Endothelial cell of umbilical vein (primary cell): ENCODE results near the gene LRRC10B. TPM values are rescaled to one million over a fixed set of nuclear protein-coding genes. Genes with fewer than 3 reads are reported as not detected.

Source experiments
- BruUV-seq: library from RNA; stranded (reverse); fragments of 400-500 nt; replicated peaks from 2 replicates; lab custom pipeline; 2021; lab: Mats Ljungman, UMichigan
- CTCF ChIA-PET: fragments of 300-600, 350-600 bp; sonication (Branson Sonifier 250); formaldehyde crosslinking; loops from one replicate; lab custom pipeline; 2021; ENCODE audit warnings: antibody characterized with exemption, inconsistent platforms; lab: Charles Lee
- POLR2A ChIA-PET: fragments of 300-600, 350-600 bp; sonication (Branson Sonifier 250); formaldehyde crosslinking; loops from one replicate; lab custom pipeline; 2021; ENCODE audit warnings: antibody characterized with exemption, inconsistent platforms; lab: Charles Lee
- DNase-seq: peaks from one replicate; pipeline ENCODE4 v3.0.0-alpha.2; 2011; ENCODE audit warnings: low read depth, low spot score
- FAIRE-seq: peaks from 2 replicates; lab custom pipeline; 2011; peaks lifted over from hg19 to GRCh38; lab: Jason Lieb, UNC
- H2AFZ ChIP-seq: 2 replicates; pipeline ENCODE4 v1.6.0; 2012; ENCODE audit warnings: low read depth, low read length, control low read depth, inconsistent platforms
- H3K27ac ChIP-seq: 2 replicates; pipeline ENCODE4 v1.5.1; 2011; ENCODE audit warnings: low read depth, mild to moderate bottlenecking, control low read depth, low read length, moderate library complexity; ENCODE audit not compliant: insufficient read depth
- H3K27me3 ChIP-seq, 2 experiments: 2 replicates each; pipeline versions ENCODE4 v1.6.0 to v1.6.1; 2011; ENCODE audit warnings: low read length in 2 of 2, mixed read lengths in 1 of 2; ENCODE audit not compliant: control insufficient read depth in 2 of 2, insufficient read depth in 2 of 2
- H3K36me3 ChIP-seq, 2 experiments: 2 replicates in 1 of 2; 3 replicates in 1 of 2; pipeline ENCODE4 v1.5.1; 2011; ENCODE audit warnings: low read length in 2 of 2, mild to moderate bottlenecking in 1 of 2, moderate library complexity in 1 of 2; ENCODE audit not compliant: control insufficient read depth in 2 of 2, insufficient read depth in 2 of 2; ENCODE audit errors: extremely low read depth in 1 of 2
- H3K4me1 ChIP-seq: 3 replicates; pipeline ENCODE4 v1.5.1; 2011; ENCODE audit warnings: mild to moderate bottlenecking, low read length; ENCODE audit not compliant: control insufficient read depth, insufficient read depth; ENCODE audit errors: extremely low read depth
- H3K4me2 ChIP-seq: 2 replicates; pipeline ENCODE4 v1.6.1; 2011; ENCODE audit warnings: low read length, control low read depth, mixed read lengths; ENCODE audit not compliant: insufficient read depth
- H3K4me3 ChIP-seq, 3 experiments: fragments of 200-600 bp in 1 of 3; sonication (generic), shearing (Covaris generic) in 1 of 3; replicated peaks in 1 of 3; 2 replicates each; pipeline ENCODE4 v1.5.1; 2011 to 2016; ENCODE audit warnings: control low read depth in 3 of 3, low read length in 3 of 3, mild to moderate bottlenecking in 2 of 3, inconsistent platforms in 1 of 3, low read depth in 1 of 3, moderate library complexity in 1 of 3; ENCODE audit not compliant: insufficient read depth in 1 of 3
- H3K79me2 ChIP-seq: 2 replicates; pipeline ENCODE4 v1.6.0; 2012; ENCODE audit warnings: low read length, inconsistent platforms; ENCODE audit not compliant: control insufficient read depth, insufficient read depth
- H3K9ac ChIP-seq: replicated peaks from 2 replicates; pipeline ENCODE3; 2011; ENCODE audit warnings: low read length, control low read depth; ENCODE audit not compliant: insufficient read depth; ENCODE audit errors: extremely low read depth
- H3K9me1 ChIP-seq: replicated peaks from 3 replicates; pipeline ENCODE4 v1.6.0; 2011; ENCODE audit warnings: mild to moderate bottlenecking, low read length; ENCODE audit not compliant: control insufficient read depth, insufficient read depth; ENCODE audit errors: extremely low read depth
- H3K9me3 ChIP-seq: replicated peaks from 2 replicates; pipeline ENCODE4 v1.5.1; 2012; ENCODE audit warnings: low read length, inconsistent platforms; ENCODE audit not compliant: control insufficient read depth, insufficient read depth
- H4K20me1 ChIP-seq: replicated peaks from 2 replicates; pipeline ENCODE3; 2011; ENCODE audit warnings: mild to moderate bottlenecking, low read length; ENCODE audit not compliant: control insufficient read depth, insufficient read depth; ENCODE audit errors: extremely low read depth
- FOS ChIP-seq: IDR thresholded peaks from 2 replicates; pipeline ENCODE4 v1.6.1; 2011; ENCODE audit warnings: mild to moderate bottlenecking, low read length, moderate library complexity, borderline replicate concordance; ENCODE audit not compliant: insufficient read depth
- GATA2 ChIP-seq: IDR thresholded peaks from 2 replicates; pipeline ENCODE4 v1.7.0; 2011; ENCODE audit warnings: low read depth, mild to moderate bottlenecking, moderate library complexity, mixed read lengths, low read length; ENCODE audit not compliant: insufficient read length, insufficient read depth
- MAX ChIP-seq: IDR thresholded peaks from 2 replicates; pipeline ENCODE4 v1.6.1; 2011; ENCODE audit not compliant: insufficient read depth, insufficient read length
- POLR2AphosphoS5 ChIP-seq: IDR thresholded peaks from 2 replicates; pipeline ENCODE4 v1.6.1; 2012; ENCODE audit warnings: low read depth, mild to moderate bottlenecking, control low read depth, low read length, moderate library complexity; ENCODE audit not compliant: insufficient read depth
- dilution Hi-C: fragments of 300-500 bp; cut with MboI; formaldehyde crosslinking; loops from one replicate; pipeline ENCODE4 v1.15.0; 2019; ENCODE audit warnings: low sequenced_read_pairs; ENCODE audit not compliant: extremely low pct_ligation_motif_present
- intact Hi-C: fragments of 100-400 bp; cut with micrococcal nuclease; formaldehyde crosslinking; loops from one replicate; pipeline ENCODE4 v1.10.0; 2022
- polyA plus RNA-seq, 4 experiments: library from polyadenylated mRNA; depleted of rRNA in 3 of 4; stranded (reverse) in 3 of 4; unstranded in 1 of 4; fragments of >200 nt; gene quantifications; 2 replicates each; pipeline versions ENCODE4 v1.2.1 to v1.2.3, GENCODE V29; 2011 to 2012; ENCODE audit warnings: missing spikeins in 1 of 4
- total RNA-seq: library from RNA; stranded (reverse); gene quantifications from 2 replicates; pipeline ENCODE4 v1.2.3, GENCODE V29; 2021

Gene LRRC10B
- total and polyA plus RNA-seq, 2 donors (not counting 3 experiments of a cell fraction or from before 2014, with no cell fraction given), result not detected

DNA sequence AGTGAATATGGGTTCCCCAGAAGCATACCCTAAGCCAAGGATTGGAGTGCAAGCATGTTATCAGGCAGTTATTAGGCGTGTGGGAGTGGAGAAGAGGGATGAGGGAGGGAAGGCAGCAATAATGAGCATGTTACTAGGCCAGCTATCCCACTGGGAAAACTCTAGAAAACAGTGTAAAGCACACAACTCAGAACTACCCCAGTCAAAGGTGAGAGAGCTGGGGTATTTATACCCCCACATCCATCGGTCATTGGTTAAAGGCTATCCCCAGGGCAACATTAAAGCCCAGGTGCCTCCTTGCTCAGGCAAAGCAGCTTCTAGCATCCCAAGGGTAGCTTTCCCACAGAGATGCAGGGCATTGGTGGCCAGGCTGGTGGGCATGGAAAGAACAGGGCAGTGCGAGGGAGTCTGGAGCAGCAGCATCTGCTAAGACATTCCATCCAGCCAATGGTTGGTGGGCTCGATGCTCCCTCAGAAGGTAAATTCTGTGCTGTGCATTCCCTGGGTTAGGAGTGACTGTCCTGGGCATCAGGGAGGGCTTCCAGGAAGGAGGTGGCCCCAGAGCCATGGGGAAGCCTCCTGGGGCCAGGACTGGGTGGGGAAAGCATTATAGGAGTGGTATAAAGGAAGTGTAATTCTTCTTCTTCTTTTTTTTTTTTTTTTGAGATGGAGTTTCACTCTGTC is 21.1 kb upstream of the LRRC10B start:
- CTCF ChIA-PET, result interaction anchor here (3.1 kb wide), 1 partner anchor 151 kb away, joined by 12 read pairs; no protein-coding TSS in a partner anchor
- FAIRE-seq, result no peak

GRCh38 chr11:61488651-61489291 is 19.8 kb upstream of the LRRC10B start:
- no peak for DNase-seq
- no peaks in the 10 kb centered on the region for H3K79me2 ChIP-seq
- no peak overlapping the region for H3K9ac ChIP-seq
- FAIRE-seq, result no peak
- H3K27ac ChIP-seq, result no peak overlapping the region
- H3K9me1 ChIP-seq, result no peaks in the 10 kb centered on the region
- intact Hi-C loops, result no loop called here
- no peak overlapping the region for H3K4me2 ChIP-seq
- H4K20me1 ChIP-seq, result no peaks in the 10 kb centered on the region
- CTCF ChIA-PET, result interaction anchor here (0.8 to 4.1 kb wide), 7 partner anchors 10 to 150 kb away, joined by 4 to 20 read pairs (median 7); no protein-coding TSS in a partner anchor
- H2AFZ ChIP-seq, result no peak overlapping the region
- no peaks in the 10 kb centered on the region for H3K9me3 ChIP-seq
- H3K36me3 ChIP-seq, result no peaks in the 10 kb centered on the region
- POLR2A ChIA-PET, result no interaction called here
- H3K27me3 ChIP-seq, result no peaks in the 10 kb centered on the region
- TF ChIP-seq POLR2AphosphoS5, result no peak
- no peak for TF ChIP-seq MAX
- TF ChIP-seq GATA2, result no peak
- no TSS peak for BruUV-seq
- no peaks in the 10 kb centered on the region for H3K4me1 ChIP-seq
- dilution Hi-C loops, result no loop called here
- H3K4me3 ChIP-seq, result no peak overlapping the region

More for the DNA sequence above, 21.1 kb upstream of the LRRC10B start:
- Histone ChIP-seq H3K27ac (no peak overlapping the region), H3K9ac (no peak overlapping the region), H3K9me3 (no peaks in the 10 kb centered on the region), H3K4me3 (no peak overlapping the region), H2AFZ (no peak overlapping the region), H3K79me2 (no peaks in the 10 kb centered on the region), H3K36me3 (no peaks in the 10 kb centered on the region), H4K20me1 (no peaks in the 10 kb centered on the region), H3K27me3 (no peaks in the 10 kb centered on the region), H3K4me1 (no peaks in the 10 kb centered on the region), H3K9me1 (no peaks in the 10 kb centered on the region), H3K4me2 (no peak overlapping the region)
- dilution Hi-C loops (no loop called here), intact Hi-C loops (no loop called here)
- no peak for DNase-seq
- TF ChIP-seq POLR2AphosphoS5, result no peak
- TF ChIP-seq FOS, result no peak
- POLR2A ChIA-PET, result no interaction called here
- BruUV-seq, result no TSS peak
